Measurements from ENCODE around the gene UBE2Q2.
"Not testable (repeated sequence)": the region's sequence is repeated elsewhere in the genome, so short reads cannot be mapped to it uniquely, and the experiment has no call there.

The UBE2Q2 gene

GRCh38 chr15:75842722-75843677, at the start of gene UBE2Q2:
TSS of gene UBE2Q2 (plus strand) at chr15:75843447. CDS start at chr15:75843667, 220 bp downstream.
- peak; percentile 69 to 80 for DNase-seq

- no peak for DNase-seq
These were observed 46.9 kb upstream of the UBE2Q2 start for GRCh38 chr15:75796321-75796720.

GRCh38 chr15:75797146-75797545, 46.1 kb upstream of the UBE2Q2 start:
- not testable (repeated sequence) for DNase-seq

GRCh38 chr15:75799190-75799589, 44.1 kb upstream of the UBE2Q2 start:
- no peak for DNase-seq

GRCh38 chr15:75800409-75800808, 42.8 kb upstream of the UBE2Q2 start:
- DNase-seq: not testable (repeated sequence)

GRCh38 chr15:75801859-75802593, 41.2 kb upstream of the UBE2Q2 start:
- DNase-seq: peak; percentile 67 to 76

- not testable (repeated sequence) for DNase-seq
These were observed 35.8 kb upstream of the UBE2Q2 start for GRCh38 chr15:75807486-75807885.

GRCh38 chr15:75808009-75808408, 35.2 kb upstream of the UBE2Q2 start:
- not testable (repeated sequence) for DNase-seq

- no peak for DNase-seq
These were observed 34.7 kb upstream of the UBE2Q2 start for GRCh38 chr15:75808563-75808962.

GRCh38 chr15:75809986-75810750, 33.1 kb upstream of the UBE2Q2 start:
- no peak for DNase-seq

- DNase-seq: no peak
These were observed 32.3 kb upstream of the UBE2Q2 start for GRCh38 chr15:75810874-75811498.

- DNase-seq: no peak
These were observed 31.6 kb upstream of the UBE2Q2 start for GRCh38 chr15:75811626-75812025.

- DNase-seq: no peak
These were observed 28.5 kb upstream of the UBE2Q2 start for GRCh38 chr15:75814794-75815193.

GRCh38 chr15:75815811-75816719, 27.2 kb upstream of the UBE2Q2 start:
- DNase-seq: no peak

- no peak for DNase-seq
These were observed 25.9 kb upstream of the UBE2Q2 start for GRCh38 chr15:75817138-75817935.

- DNase-seq: no peak
These were observed 23.0 kb upstream of the UBE2Q2 start for GRCh38 chr15:75820206-75820605.

GRCh38 chr15:75821786-75822345, 21.4 kb upstream of the UBE2Q2 start:
- DNase-seq: no peak

GRCh38 chr15:75822685-75823278, 20.5 kb upstream of the UBE2Q2 start:
- DNase-seq: no peak

- no peak for DNase-seq
These were observed 19.2 kb upstream of the UBE2Q2 start for GRCh38 chr15:75823860-75824613.

Measured in stimulated activated CD4-positive, alpha-beta T cell treated with anti-CD3 and anti-CD28 coated beads, Interleukin-4, amount 100 ng/mL, for 4 hours (primary cell).